ENCODE data around the gene CIAO2B. TPM values are rescaled to one million over a fixed set of nuclear protein-coding genes. Genes with fewer than 3 reads are reported as not detected.

The CIAO2B gene
- polyA plus RNA-seq, 1 donor from 2014 or later, result 339 TPM

DNA sequence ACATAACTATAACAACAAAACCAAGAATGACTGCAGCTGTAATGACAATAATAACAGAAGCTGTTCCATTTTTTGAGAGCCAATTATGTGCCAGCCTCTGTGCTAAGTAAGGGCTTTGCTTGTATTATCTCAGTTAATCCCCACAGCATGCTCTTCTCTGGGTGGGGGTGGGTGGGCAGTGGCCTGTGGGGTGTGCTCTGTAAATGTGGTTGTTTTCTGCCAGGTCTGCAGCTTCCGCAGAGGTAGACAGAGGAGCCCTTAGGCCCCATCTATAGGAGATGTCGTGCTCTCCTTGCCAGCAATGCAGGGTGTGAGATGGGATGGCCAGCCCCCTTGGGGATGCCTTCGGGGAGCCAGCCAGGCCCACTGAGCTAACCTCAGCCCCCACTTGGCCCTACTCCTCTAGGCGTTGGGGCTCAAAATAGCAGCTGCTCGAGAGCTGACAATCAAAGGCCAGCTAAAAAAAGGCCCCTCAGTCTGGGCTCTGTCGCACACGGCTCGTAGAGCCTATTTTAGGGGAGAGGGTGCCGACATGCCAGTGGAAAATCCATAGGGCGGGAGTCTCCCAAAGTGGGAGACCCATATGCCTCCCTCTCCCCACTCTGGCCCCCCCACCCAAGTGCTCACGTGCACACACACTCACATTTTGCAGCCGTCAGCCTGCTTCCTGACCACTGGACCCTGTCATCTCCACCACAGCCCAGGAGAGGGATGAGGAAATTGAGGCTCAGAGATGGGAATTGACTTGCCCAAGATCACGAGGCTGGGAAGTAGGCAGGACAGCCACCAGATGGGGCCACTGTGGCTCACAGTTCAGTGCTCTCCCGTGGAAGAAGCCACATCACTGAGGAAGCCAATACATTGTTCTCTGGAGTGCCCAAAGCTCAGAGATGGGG, 31.3 kb downstream of the CIAO2B start:
- Histone ChIP-seq H2AFZ (ENCODE audit: low read depth, low read length) (no peak overlapping the region), H3K9me3 (ENCODE audit: low read length) (no peaks in the 10 kb centered on the region), H3K27ac (ENCODE audit: low read length) (no peak overlapping the region), H3F3A (ENCODE audit: insufficient read depth, low read length, poor library complexity, severe bottlenecking) (no peaks in the 10 kb centered on the region), H3K79me2 (replicated peaks; ENCODE audit: insufficient read depth, low read length) (no peaks in the 10 kb centered on the region), H3K4me2 (ENCODE audit: low read length) (no peak overlapping the region), H3K27me3 (ENCODE audit: insufficient read depth, low read depth, low read length) (no peaks in the 10 kb centered on the region), H3K4me3 (ENCODE audit: low read length) (no peak overlapping the region), H3K36me3 (ENCODE audit: insufficient read depth, low read length) (no peaks in the 10 kb centered on the region), H4K20me1 (ENCODE audit: insufficient read depth) (no peaks in the 10 kb centered on the region), H3K9me2 (ENCODE audit: insufficient read depth, low read length) (no peaks in the 10 kb centered on the region), H3K9ac (ENCODE audit: low read length) (no peak overlapping the region)
- no peak for TF ChIP-seq MXI1 (conservative IDR thresholded peaks at IDR 0.05; ENCODE audit: poor library complexity, severe bottlenecking)
- TF ChIP-seq, protein P1, sequence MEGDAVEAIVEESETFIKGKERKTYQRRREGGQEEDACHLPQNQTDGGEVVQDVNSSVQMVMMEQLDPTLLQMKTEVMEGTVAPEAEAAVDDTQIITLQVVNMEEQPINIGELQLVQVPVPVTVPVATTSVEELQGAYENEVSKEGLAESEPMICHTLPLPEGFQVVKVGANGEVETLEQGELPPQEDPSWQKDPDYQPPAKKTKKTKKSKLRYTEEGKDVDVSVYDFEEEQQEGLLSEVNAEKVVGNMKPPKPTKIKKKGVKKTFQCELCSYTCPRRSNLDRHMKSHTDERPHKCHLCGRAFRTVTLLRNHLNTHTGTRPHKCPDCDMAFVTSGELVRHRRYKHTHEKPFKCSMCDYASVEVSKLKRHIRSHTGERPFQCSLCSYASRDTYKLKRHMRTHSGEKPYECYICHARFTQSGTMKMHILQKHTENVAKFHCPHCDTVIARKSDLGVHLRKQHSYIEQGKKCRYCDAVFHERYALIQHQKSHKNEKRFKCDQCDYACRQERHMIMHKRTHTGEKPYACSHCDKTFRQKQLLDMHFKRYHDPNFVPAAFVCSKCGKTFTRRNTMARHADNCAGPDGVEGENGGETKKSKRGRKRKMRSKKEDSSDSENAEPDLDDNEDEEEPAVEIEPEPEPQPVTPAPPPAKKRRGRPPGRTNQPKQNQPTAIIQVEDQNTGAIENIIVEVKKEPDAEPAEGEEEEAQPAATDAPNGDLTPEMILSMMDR (IDR thresholded peaks at IDR 0.05; ENCODE audit: poor library complexity, severe bottlenecking), result no peak
- TF ChIP-seq, protein P2, sequence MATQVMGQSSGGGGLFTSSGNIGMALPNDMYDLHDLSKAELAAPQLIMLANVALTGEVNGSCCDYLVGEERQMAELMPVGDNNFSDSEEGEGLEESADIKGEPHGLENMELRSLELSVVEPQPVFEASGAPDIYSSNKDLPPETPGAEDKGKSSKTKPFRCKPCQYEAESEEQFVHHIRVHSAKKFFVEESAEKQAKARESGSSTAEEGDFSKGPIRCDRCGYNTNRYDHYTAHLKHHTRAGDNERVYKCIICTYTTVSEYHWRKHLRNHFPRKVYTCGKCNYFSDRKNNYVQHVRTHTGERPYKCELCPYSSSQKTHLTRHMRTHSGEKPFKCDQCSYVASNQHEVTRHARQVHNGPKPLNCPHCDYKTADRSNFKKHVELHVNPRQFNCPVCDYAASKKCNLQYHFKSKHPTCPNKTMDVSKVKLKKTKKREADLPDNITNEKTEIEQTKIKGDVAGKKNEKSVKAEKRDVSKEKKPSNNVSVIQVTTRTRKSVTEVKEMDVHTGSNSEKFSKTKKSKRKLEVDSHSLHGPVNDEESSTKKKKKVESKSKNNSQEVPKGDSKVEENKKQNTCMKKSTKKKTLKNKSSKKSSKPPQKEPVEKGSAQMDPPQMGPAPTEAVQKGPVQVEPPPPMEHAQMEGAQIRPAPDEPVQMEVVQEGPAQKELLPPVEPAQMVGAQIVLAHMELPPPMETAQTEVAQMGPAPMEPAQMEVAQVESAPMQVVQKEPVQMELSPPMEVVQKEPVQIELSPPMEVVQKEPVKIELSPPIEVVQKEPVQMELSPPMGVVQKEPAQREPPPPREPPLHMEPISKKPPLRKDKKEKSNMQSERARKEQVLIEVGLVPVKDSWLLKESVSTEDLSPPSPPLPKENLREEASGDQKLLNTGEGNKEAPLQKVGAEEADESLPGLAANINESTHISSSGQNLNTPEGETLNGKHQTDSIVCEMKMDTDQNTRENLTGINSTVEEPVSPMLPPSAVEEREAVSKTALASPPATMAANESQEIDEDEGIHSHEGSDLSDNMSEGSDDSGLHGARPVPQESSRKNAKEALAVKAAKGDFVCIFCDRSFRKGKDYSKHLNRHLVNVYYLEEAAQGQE (IDR thresholded peaks at IDR 0.05; ENCODE audit: borderline replicate concordance), result no peak
- TF ChIP-seq EP300 (conservative IDR thresholded peaks at IDR 0.05; ENCODE audit: poor library complexity, severe bottlenecking), result no peak
- no peak for TF ChIP-seq EZH2 (IDR thresholded peaks at IDR 0.05; ENCODE audit: borderline replicate concordance, insufficient read depth, low read length, poor library complexity, severe bottlenecking)
- no peak for TF ChIP-seq SMC3 (conservative IDR thresholded peaks at IDR 0.05; ENCODE audit: poor library complexity)
- no peak for TF ChIP-seq TAF1 (IDR thresholded peaks at IDR 0.05; ENCODE audit: low read depth)
- TF ChIP-seq POLR2AphosphoS5 (IDR thresholded peaks at IDR 0.05), result no peak

DNA sequence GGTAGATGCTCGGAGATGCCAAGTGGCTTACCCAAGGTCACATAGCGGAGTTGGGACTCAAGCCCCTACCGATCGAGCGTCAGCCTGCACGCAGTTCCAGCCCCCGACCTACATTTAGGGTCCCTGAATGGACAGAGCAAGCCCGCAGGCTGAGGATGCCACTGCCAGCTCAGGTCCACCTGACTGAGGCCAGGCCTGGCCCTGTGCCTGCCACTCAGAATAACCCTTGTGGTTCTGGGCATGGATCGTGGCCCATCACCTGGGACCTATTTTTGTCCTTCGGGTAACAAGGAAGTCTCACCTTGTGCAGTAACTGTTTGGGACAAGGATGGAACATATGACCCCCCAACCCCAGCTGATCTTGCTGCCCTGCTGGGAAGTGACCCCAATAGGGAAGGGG, 32.6 kb downstream of the CIAO2B start:
- H3K9ac ChIP-seq (ENCODE audit: low read length), result no peak overlapping the region
- no peaks in the 10 kb centered on the region for H3K36me3 ChIP-seq (ENCODE audit: insufficient read depth, low read length)
- H3F3A ChIP-seq (ENCODE audit: insufficient read depth, low read length, poor library complexity, severe bottlenecking), result no peaks in the 10 kb centered on the region
- no peak overlapping the region for H3K4me3 ChIP-seq (ENCODE audit: low read length)
- H3K9me2 ChIP-seq (ENCODE audit: insufficient read depth, low read length), result no peaks in the 10 kb centered on the region
- H3K9me3 ChIP-seq (ENCODE audit: low read length), result no peaks in the 10 kb centered on the region
- H3K79me2 ChIP-seq (replicated peaks; ENCODE audit: insufficient read depth, low read length), result no peaks in the 10 kb centered on the region
- TF ChIP-seq MXI1 (conservative IDR thresholded peaks at IDR 0.05; ENCODE audit: poor library complexity, severe bottlenecking), result no peak
- no peak for TF ChIP-seq TAF1 (IDR thresholded peaks at IDR 0.05; ENCODE audit: low read depth)
- no peak for TF ChIP-seq POLR2AphosphoS5 (IDR thresholded peaks at IDR 0.05)
- no peak overlapping the region for H2AFZ ChIP-seq (ENCODE audit: low read depth, low read length)
- H3K27me3 ChIP-seq (ENCODE audit: insufficient read depth, low read depth, low read length), result no peaks in the 10 kb centered on the region
- H3K27ac ChIP-seq (ENCODE audit: low read length), result no peak overlapping the region
- no peaks in the 10 kb centered on the region for H4K20me1 ChIP-seq (ENCODE audit: insufficient read depth)
- H3K4me2 ChIP-seq (ENCODE audit: low read length), result no peak overlapping the region
